ENCODE measurements around the gene SPRY4.

DNA sequence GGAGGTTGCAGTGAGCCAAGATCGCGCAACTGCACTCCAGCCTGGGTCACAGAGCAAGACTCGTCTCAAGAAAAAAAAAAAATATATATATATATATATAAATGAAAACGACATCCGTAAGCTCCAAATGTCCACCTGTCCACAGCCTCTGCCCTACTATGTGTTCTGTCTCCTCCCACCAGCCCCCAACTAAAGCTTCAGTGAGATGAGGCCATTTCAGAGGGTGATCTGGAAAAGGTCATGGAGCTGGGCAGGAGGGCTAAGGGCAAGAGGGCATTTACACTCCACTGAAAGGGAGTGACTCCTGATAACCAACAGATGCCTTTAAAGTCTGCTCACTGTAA is 2.4 kb downstream of the SPRY4 start:
- TF ChIP-seq, protein P1, sequence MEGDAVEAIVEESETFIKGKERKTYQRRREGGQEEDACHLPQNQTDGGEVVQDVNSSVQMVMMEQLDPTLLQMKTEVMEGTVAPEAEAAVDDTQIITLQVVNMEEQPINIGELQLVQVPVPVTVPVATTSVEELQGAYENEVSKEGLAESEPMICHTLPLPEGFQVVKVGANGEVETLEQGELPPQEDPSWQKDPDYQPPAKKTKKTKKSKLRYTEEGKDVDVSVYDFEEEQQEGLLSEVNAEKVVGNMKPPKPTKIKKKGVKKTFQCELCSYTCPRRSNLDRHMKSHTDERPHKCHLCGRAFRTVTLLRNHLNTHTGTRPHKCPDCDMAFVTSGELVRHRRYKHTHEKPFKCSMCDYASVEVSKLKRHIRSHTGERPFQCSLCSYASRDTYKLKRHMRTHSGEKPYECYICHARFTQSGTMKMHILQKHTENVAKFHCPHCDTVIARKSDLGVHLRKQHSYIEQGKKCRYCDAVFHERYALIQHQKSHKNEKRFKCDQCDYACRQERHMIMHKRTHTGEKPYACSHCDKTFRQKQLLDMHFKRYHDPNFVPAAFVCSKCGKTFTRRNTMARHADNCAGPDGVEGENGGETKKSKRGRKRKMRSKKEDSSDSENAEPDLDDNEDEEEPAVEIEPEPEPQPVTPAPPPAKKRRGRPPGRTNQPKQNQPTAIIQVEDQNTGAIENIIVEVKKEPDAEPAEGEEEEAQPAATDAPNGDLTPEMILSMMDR (IDR thresholded peaks at IDR 0.05) = no peak
- no peak for TF ChIP-seq SIN3A (IDR thresholded peaks at IDR 0.05; ENCODE audit: borderline replicate concordance, insufficient read depth, low read depth, low read length)
- TF ChIP-seq, protein P2, sequence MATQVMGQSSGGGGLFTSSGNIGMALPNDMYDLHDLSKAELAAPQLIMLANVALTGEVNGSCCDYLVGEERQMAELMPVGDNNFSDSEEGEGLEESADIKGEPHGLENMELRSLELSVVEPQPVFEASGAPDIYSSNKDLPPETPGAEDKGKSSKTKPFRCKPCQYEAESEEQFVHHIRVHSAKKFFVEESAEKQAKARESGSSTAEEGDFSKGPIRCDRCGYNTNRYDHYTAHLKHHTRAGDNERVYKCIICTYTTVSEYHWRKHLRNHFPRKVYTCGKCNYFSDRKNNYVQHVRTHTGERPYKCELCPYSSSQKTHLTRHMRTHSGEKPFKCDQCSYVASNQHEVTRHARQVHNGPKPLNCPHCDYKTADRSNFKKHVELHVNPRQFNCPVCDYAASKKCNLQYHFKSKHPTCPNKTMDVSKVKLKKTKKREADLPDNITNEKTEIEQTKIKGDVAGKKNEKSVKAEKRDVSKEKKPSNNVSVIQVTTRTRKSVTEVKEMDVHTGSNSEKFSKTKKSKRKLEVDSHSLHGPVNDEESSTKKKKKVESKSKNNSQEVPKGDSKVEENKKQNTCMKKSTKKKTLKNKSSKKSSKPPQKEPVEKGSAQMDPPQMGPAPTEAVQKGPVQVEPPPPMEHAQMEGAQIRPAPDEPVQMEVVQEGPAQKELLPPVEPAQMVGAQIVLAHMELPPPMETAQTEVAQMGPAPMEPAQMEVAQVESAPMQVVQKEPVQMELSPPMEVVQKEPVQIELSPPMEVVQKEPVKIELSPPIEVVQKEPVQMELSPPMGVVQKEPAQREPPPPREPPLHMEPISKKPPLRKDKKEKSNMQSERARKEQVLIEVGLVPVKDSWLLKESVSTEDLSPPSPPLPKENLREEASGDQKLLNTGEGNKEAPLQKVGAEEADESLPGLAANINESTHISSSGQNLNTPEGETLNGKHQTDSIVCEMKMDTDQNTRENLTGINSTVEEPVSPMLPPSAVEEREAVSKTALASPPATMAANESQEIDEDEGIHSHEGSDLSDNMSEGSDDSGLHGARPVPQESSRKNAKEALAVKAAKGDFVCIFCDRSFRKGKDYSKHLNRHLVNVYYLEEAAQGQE (IDR thresholded peaks at IDR 0.05; ENCODE audit: insufficient read depth in 1 of 2, low read depth in 2 of 2, low read length in 1 of 2) = no peak

All from Panc1 (cell line).